ENCODE data around the gene NME3. TPM values are rescaled to one million over a fixed set of nuclear protein-coding genes. Genes with fewer than 3 reads are reported as not detected.

The NME3 gene
- total and polyA plus RNA-seq, 2 donors (not counting 1 experiment from before 2014, with no cell fraction given) = 9.9 to 69.7 TPM

- Histone ChIP-seq H3K4me1 (ENCODE audit: control insufficient read depth, extremely low read depth, insufficient read depth, low read length) (no peaks in the 10 kb centered on the region), H4K20me1 (ENCODE audit: control insufficient read depth, extremely low read depth, insufficient read depth, low read length) (no peaks in the 10 kb centered on the region), H3K4me3 (replicated peaks in 1 of 4; ENCODE audit: control extremely low read depth in 1 of 4, insufficient read depth in 1 of 4, low read depth in 3 of 4, low read length in 4 of 4) (no peak overlapping the region), H3K9me3 (ENCODE audit: control insufficient read depth, insufficient read depth, low read depth, low read length) (no peaks in the 10 kb centered on the region), H3K27ac (ENCODE audit: insufficient read depth, low read length) (no peak overlapping the region), H3K4me2 (ENCODE audit: extremely low read depth, insufficient read depth, low read length) (no peak overlapping the region), H3K36me3 (ENCODE audit: control insufficient read depth, insufficient read depth, low read length) (peaks cover 7% of the 10 kb centered on the region), H3K9ac (ENCODE audit: insufficient read depth, low read length) (no peak overlapping the region), H3K79me2 (ENCODE audit: control insufficient read depth, insufficient read depth, low read length) (no peaks in the 10 kb centered on the region), H2AFZ (ENCODE audit: low read length) (no peak overlapping the region), H3K27me3 (ENCODE audit: control insufficient read depth, insufficient read depth, low read length) (no peaks in the 10 kb centered on the region)
- TF ChIP-seq CTCF (conservative IDR thresholded peaks at IDR 0.05 in 1 of 2, IDR thresholded peaks at IDR 0.05 in 1 of 2; ENCODE audit: low read depth in 1 of 2, low read length in 2 of 2) (no peak), EZH2 (IDR thresholded peaks at IDR 0.05; ENCODE audit: low read length, missing control alignments) (no peak)
- no peak for DNase-seq (ENCODE audit: low read depth in 2 of 2)
These were observed 21.7 kb upstream of the NME3 start for GRCh38 chr16:1792836-1793577.

GRCh38 chr16:1791943-1792812 lies 20.8 kb upstream of the NME3 start:
- Histone ChIP-seq H3K9me3 (ENCODE audit: control insufficient read depth, insufficient read depth, low read depth, low read length) (no peaks in the 10 kb centered on the region), H3K4me1 (ENCODE audit: control insufficient read depth, extremely low read depth, insufficient read depth, low read length) (no peaks in the 10 kb centered on the region), H2AFZ (ENCODE audit: low read length) (no peak overlapping the region), H3K27ac (ENCODE audit: insufficient read depth, low read length) (no peak overlapping the region), H3K36me3 (ENCODE audit: control insufficient read depth, insufficient read depth, low read length) (peaks cover 14% of the 10 kb centered on the region), H3K27me3 (ENCODE audit: control insufficient read depth, insufficient read depth, low read length) (no peaks in the 10 kb centered on the region), H3K4me3 (replicated peaks in 1 of 4; ENCODE audit: control extremely low read depth in 1 of 4, insufficient read depth in 1 of 4, low read depth in 3 of 4, low read length in 4 of 4) (no peak overlapping the region), H4K20me1 (ENCODE audit: control insufficient read depth, extremely low read depth, insufficient read depth, low read length) (no peaks in the 10 kb centered on the region), H3K9ac (ENCODE audit: insufficient read depth, low read length) (no peak overlapping the region), H3K79me2 (ENCODE audit: control insufficient read depth, insufficient read depth, low read length) (no peaks in the 10 kb centered on the region), H3K4me2 (ENCODE audit: extremely low read depth, insufficient read depth, low read length) (no peak overlapping the region)
- no peak for DNase-seq (ENCODE audit: low read depth in 2 of 2)
- TF ChIP-seq EZH2 (IDR thresholded peaks at IDR 0.05; ENCODE audit: low read length, missing control alignments) = no peak

- no peak overlapping the region for H3K4me3 ChIP-seq (replicated peaks in 1 of 4; ENCODE audit: control extremely low read depth in 1 of 4, insufficient read depth in 1 of 4, low read depth in 3 of 4, low read length in 4 of 4)
- peaks cover 17% of the 10 kb centered on the region for H3K36me3 ChIP-seq (ENCODE audit: control insufficient read depth, insufficient read depth, low read length)
- TF ChIP-seq CTCF (conservative IDR thresholded peaks at IDR 0.05 in 1 of 2, IDR thresholded peaks at IDR 0.05 in 1 of 2; ENCODE audit: low read depth in 1 of 2, low read length in 2 of 2) = no peak
- TF ChIP-seq EZH2 (IDR thresholded peaks at IDR 0.05; ENCODE audit: low read length, missing control alignments) = no peak
These were observed 20.1 kb upstream of the NME3 start for GRCh38 chr16:1791256-1791942.

More at GRCh38 chr16:1791256-1791942, 20.1 kb upstream of the NME3 start:
- DNase-seq (ENCODE audit: low read depth in 2 of 2) = no peak
- Histone ChIP-seq H4K20me1 (ENCODE audit: control insufficient read depth, extremely low read depth, insufficient read depth, low read length) (no peaks in the 10 kb centered on the region), H2AFZ (ENCODE audit: low read length) (no peak overlapping the region), H3K27ac (ENCODE audit: insufficient read depth, low read length) (no peak overlapping the region), H3K27me3 (ENCODE audit: control insufficient read depth, insufficient read depth, low read length) (no peaks in the 10 kb centered on the region), H3K9me3 (ENCODE audit: control insufficient read depth, insufficient read depth, low read depth, low read length) (no peaks in the 10 kb centered on the region), H3K4me2 (ENCODE audit: extremely low read depth, insufficient read depth, low read length) (no peak overlapping the region), H3K9ac (ENCODE audit: insufficient read depth, low read length) (no peak overlapping the region), H3K4me1 (ENCODE audit: control insufficient read depth, extremely low read depth, insufficient read depth, low read length) (no peaks in the 10 kb centered on the region), H3K79me2 (ENCODE audit: control insufficient read depth, insufficient read depth, low read length) (peaks cover 5% of the 10 kb centered on the region)
